ENCODE data around the gene EGFR.
A peak's percentile ranks its signal among the peaks of the same experiment; 100 is the strongest.

Gene EGFR

DNA sequence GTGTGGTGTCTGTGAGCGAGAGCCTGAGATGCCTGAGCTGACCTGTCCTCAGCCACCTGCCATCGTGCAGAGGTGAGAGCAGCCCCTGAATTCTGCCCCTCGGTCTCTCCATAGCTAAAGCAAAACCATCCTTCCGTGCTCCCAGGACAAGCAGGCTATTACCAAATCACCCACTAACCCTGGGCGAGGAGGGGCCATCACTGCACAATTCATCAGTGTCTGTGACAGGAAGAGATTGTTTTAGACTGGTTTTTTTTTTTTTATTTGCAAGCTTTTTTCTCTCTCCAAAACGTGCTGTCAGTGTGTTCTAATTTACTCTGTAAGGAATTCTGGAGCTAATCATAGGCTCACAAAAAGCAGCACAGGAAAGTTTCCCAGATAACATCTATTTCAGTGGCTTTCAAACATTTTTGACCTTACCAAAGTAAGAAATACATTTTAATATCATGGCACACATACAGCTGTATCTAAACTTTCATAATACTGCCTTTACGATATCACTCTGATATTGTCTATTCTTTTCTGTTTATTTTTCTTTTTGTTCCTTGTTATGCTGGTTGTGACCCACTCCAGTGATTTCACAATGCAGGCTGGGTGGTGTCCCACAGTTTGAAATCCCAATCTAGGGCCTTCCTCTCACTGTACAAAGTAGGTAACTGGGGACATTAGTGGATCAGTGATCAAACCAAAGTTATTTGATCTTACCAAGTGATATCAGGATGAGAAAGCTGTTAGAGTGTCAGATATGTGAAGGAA is 62.8 kb downstream of the EGFR start:
- DNase-seq (ENCODE audit: low spot score) = no peak

DNA sequence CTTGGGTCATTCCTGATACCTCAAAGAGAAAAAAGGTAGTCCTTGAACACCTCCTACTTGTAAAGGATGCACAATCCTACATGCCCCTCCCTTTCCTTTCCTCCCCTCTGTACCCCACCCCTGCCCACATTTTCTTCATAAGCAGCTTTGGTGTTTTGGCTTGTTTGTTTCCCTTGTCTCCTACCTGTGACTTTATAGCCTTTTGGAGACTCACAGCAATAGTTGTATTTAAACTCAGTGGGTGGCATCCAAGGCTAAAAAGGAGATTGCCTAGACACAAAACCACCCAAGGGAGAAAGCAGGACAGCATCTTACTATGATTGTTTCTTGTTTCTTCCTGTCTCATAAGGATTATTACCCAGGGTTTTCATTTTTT is 63.4 kb downstream of the EGFR start:
- DNase-seq (ENCODE audit: low spot score) = no peak

DNA sequence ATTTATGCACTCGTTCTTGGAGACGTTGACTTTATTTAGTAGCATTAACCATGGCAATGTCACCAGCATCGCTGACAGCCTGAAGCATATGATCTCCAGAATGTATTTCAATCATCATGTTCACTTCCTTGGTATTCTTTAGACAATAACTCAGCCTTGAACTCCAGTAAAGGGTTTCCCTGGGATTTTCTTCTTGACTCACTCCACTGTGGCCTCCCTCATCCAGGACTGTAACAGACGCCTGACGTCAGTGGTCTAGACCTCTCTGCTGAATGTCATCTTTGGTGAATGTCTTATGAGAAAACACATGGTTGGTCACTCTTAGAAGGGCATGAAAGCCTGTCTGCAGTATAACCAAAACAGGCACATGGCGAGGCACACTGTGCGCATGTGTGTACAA is 64.4 kb downstream of the EGFR start:
- no peak for DNase-seq (ENCODE audit: low spot score)

- DNase-seq (ENCODE audit: low spot score) = no peak
Measured at GRCh38 chr7:55084307-55084706, 65.5 kb downstream of the EGFR start.

DNA sequence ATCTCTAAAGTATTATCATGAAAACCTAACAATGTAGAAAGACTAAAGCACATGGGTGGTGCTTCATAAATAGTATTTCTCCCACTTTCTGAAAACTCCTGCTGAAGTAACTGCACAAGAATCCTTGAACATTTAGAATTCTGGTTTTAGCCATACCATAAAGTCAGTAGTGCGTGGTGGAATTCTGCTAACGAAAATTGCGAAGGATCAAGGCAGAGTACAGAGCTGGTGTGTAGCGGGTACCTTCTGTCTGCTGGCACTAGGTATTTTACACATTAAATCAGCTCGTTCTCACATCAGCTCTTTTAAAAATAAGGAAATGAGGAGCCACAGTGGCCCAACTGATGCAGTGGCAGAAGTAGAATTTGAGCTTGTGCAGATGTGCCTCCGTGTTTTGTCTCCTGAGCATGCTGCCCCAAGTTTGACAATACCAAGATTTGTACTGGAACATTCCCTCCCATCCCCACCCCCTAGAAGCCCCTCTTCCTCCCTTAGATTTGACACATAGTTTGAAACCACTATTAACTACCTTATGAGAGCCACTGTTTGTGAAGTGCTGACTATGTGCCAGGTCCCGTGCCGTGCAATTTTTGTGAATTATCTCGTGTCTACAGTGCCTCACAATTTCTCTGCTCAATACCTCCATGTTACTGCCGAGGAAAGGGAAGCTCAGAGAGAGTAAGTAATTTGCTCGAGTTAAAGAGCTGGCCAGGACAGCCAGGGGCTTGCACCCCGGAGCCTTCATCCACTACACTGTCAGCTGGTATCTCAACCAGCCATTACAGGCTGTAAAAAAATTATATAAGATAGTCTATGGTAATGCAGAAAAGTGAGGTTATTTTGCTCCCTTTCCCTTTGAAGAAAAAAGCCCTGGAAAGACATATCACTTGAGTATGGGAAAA is 66.9 kb downstream of the EGFR start:
- DNase-seq (ENCODE audit: low spot score) = no peak

- no peak for DNase-seq (ENCODE audit: low spot score)
Measured at GRCh38 chr7:55086413-55087201, 67.8 kb downstream of the EGFR start.

DNA sequence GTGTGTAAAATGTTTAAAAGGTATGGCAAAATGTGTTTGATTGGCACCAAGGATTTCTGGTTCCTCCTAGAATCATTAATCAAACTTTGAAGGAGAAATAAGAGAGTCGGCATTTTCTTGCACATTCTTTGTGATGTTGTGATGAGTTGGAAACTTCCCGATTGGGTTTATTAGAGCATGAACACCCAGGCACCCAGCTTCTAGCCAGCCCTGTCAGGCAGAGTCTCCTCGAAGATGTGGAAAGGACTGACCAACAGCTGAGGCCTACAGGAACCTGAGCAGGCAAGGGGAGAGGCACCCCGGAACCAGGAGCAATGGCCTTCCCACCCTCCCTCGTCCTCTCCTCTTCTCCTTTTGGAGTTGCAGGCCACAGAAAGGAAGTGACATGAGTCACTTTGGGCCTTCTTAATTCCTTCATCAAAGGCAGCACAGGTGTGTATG is 68.7 kb downstream of the EGFR start:
- DNase-seq (ENCODE audit: low spot score) = no peak

DNA sequence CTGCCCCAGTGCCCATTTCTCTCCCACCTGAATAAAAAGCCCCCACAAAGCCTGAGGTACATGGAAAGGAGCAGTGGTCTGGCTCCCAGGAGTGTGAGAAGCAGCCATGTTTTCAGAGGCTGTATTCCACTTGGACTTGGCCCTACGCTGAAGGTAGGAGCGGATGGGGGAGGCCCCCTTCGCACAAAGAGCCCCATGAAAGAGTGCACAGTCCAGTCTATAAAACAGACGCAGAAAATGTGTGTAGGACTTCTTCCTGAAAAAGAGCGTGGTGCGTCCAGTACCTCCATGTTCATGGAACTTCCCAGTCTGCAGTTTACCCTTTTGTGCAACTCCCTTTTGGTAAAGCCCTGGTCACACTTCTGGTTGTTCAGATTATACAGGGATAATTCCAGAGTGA is 69.3 kb downstream of the EGFR start:
- no peak for DNase-seq (ENCODE audit: low spot score)

GRCh38 chr7:55088620-55089019 is 69.8 kb downstream of the EGFR start:
- no peak for DNase-seq (ENCODE audit: low spot score)

- no peak for DNase-seq (ENCODE audit: low spot score)
Measured at GRCh38 chr7:55092186-55092974, 73.6 kb downstream of the EGFR start.

DNA sequence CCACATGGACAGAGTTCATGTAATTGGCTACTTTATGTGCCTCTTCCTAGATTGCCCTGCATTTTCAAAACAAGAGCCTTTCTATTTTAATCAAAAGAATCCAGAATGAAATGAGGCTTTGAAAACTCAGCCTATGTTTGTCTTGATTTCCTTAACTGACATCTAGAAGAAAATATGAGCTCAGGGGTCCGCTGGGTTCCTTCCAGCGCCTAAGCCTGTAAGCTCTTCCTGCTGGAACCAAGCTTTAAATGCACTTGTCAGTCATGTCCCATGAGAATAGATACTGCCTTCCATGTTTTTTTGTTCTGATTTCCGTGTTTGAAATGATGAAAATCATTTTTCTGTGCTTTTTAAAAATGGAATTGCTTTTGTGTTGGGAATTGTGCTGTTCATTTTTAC is 74.2 kb downstream of the EGFR start:
- no peak for DNase-seq (ENCODE audit: low spot score)

GRCh38 chr7:55093674-55094073 is 74.9 kb downstream of the EGFR start:
- no peak for DNase-seq (ENCODE audit: low spot score)

GRCh38 chr7:55094092-55094690 is 75.4 kb downstream of the EGFR start:
- no peak for DNase-seq (ENCODE audit: low spot score)

DNA sequence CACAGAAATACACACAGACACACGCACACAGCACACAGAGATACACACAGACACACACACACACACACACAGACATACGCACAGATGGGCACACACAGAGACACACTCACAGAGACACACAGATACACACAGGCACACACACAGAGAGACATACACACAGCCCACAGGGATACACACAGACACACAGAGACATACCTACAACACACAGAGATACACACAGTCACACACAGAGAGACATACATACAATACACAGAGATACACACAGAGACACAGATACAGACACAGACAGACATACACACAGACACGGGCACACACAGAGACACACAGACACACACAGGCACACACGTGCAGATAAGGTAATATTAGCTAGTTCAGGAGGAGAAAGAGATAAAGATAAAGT is 76.9 kb downstream of the EGFR start:
- no peak for DNase-seq (ENCODE audit: low spot score)

- DNase-seq (ENCODE audit: low spot score) = no peak
Measured at GRCh38 chr7:55096323-55096722, 77.5 kb downstream of the EGFR start.

- DNase-seq (ENCODE audit: low spot score) = no peak
Measured at GRCh38 chr7:55097100-55097499, 78.3 kb downstream of the EGFR start.

GRCh38 chr7:55099066-55099820 is 80.4 kb downstream of the EGFR start:
- peak; percentile 75 for DNase-seq (ENCODE audit: low spot score)

GRCh38 chr7:55099821-55100543 is 81.2 kb downstream of the EGFR start:
- DNase-seq (ENCODE audit: low spot score) = no peak

GRCh38 chr7:55100544-55101327 is 81.9 kb downstream of the EGFR start:
- DNase-seq (ENCODE audit: low spot score) = no peak

Measured in pons (tissue), 1 donor.